Measurements from ENCODE around the gene MAEA.

Gene MAEA

GRCh38 chr4:1300466-1301455 lies 11.1 kb downstream of the MAEA start:
- peak; percentile 37 for DNase-seq (ENCODE audit: low spot score)

- no peak for DNase-seq (ENCODE audit: low spot score)
Measured at GRCh38 chr4:1302159-1302558, 12.5 kb downstream of the MAEA start.

GRCh38 chr4:1305261-1305711 lies 15.6 kb downstream of the MAEA start:
- no peak for DNase-seq (ENCODE audit: low spot score)

DNA sequence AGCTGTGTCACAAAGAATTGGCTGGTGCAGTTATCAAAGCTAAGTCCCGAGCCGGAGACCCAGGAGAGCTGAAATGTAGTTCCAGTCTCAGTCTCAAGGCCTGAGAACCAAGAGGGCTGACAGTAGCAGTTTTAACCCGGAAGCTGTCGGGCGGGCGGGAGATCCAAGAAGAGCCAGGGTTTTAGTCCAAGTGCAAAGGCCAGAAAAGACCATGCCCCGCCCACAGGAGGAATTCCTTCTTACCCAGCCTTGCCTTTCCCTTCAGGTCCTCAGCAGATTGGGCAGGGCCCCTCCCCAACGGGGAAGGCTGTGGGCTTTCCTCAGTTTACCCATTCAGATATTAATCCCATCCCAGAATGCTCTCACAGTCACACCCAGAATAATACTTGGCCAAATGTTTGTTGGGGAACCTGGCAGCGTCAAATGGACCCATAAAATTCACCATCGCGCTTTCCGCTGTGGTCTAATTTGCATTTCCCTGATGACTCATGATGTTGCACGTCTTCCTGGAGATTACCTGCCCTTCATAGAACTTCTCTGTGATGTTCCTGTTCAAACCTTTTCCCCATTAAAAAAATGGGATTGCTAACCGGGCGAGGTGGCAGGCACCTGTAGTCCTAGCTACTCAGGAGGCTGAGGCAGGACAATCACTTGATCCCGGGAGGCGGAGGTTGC lies 16.2 kb downstream of the MAEA start:
- peak; percentile 41 for DNase-seq (ENCODE audit: low spot score)

DNA sequence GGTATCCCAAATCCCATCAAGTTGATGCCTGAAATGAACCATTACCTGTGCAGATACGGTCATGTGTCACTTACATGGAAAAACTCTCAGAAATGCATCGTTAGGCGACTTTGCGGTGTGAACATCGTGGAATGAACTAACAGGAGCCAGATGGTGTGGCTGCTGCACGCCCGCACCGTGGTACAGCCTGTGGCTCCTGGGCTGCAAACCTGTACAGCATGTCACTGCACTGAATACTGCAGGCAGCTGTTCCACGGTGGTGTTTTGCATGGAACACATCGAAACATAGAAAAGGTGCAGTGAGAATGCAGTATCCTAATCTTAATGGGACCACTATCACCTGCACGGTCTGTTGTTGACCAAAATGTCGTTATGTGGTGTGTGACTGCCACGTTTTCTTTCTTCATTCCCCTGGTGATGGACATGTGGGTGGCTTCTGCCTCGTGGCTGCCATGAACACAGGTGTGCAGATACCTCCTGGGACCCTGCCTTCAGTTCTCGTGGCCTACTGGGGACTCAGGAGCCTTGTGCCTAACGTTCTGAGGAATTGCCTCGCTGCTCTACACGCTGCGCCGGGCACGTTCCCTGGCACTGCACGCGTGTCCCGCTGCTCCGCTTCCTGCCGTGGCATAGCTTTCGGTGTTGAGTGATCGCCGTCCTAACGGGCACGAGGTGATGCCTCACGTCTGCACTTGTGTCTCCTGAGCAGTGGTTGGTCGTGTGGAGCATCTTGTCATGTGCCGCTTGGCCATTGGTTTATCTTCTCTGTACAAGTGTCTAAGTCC lies 18.5 kb downstream of the MAEA start:
- DNase-seq (ENCODE audit: low spot score), result no peak

DNA sequence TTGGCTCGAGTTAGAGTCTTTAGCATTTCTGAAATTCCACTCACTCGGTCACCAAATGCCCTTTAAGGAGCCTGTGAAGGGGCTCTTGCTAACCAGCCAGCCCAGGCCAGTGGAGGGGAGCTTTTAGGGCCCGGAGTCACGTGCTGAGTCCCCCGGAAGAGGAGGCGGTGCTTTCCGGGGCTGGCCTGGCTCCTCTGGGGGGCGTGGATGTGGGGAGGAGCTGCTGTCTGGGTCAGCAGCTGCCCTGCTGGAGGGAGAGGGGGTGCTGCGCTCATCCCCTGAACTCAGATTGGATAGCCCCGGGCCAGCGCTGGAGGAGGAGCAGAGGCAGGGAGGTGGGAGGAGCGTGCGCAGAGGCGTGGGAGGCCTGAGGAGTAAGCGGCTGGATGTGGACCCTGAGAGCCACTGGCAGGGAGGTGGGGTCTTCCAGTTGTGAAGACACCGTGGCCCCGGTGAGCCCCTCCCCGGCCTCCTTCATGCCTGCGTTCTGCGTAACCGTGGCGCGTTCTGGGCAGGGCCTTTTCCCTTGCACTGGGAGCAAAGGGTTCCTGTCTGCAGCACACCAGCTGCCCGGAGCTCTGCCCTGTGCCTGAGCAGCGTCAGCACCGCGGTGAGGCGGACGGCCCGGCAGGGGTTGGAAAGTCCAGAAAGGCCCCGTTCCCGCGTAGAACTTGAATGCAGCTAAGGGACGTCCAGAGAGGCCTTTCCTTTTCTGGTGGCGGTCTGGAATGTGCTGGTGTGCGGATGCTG lies 19.7 kb downstream of the MAEA start:
- peak; percentile 62 for DNase-seq (ENCODE audit: low spot score)

DNA sequence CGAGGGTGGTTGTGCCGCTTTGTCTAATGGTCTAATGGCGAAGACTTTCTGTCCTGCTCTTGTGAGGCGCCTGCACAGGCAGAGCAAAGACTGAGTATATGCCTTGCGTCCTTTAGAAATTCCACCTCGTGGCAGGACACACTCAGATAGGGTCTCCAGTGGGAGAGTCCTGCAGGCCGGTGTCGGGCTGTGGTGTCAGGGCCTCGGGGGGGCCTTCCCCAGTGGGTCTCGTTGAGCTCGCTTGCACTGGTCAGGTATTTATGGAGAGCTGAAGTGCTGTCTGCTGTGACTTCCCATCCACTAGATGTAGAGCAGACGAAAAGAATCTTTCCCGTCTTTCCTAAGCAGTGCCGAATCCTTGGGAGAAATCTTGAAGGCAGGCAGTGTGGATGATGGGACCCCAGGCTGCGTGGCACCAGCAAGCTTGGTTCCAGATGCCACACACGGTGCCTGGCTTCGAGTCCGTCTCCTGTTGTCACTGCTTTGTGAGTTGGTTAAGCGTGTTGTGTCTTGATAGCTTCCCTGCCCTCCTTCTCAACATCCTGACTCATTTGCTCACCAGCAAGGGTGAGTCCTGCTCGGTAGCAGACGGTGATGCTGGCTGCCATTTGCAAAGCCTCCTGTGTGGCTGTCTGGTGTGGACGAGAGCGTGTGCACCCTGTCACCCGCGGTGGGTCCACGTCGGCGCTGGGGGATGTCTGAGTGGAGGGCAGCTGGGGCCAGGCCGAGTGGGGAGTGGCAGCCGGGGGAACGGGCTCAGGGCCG lies 20.5 kb downstream of the MAEA start:
- no peak for DNase-seq (ENCODE audit: low spot score)

GRCh38 chr4:1310796-1311631 lies 21.3 kb downstream of the MAEA start:
- DNase-seq (ENCODE audit: low spot score), result no peak

DNA sequence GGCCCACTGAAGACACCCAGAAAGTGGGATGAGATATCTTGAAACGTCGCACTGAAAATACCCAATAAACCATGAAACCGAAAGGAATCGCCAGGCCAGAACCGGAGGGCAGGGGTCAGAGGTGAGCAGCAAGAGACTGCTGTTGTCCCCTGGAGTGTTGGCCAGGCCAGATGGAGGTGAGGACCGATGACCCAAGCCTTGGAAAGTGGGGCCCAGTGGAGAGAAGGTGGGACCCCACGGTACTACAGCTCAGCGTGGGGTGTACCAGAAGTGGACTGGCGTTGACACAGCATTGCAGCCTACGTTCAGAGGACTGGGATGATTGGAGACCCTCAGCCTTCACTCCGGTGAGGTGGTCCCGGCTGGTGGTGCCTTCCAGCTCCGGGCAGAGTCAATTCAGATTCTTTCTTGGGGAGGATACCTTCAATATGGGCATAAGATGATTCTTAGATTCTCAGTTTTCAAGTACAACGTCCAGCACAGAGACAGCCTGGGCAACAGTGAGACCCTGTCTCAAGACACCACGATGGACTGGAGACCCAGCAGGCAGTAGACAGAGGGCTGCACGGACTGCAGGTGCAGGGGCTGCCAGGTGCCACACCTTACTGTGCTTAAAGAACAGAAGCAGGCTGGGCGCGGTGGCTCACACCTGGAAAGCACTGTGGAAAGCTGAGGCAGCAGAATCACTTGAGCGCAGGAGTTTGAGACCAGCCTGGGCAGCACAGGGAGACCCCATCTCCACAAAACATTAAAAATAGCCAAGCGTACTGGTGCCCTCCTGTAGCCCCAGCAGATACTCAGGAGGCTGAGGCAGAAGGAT lies 23.3 kb downstream of the MAEA start:
- no peak for DNase-seq (ENCODE audit: low spot score)

GRCh38 chr4:1315306-1315705 lies 25.6 kb downstream of the MAEA start:
- no peak for DNase-seq (ENCODE audit: low spot score)

- DNase-seq (ENCODE audit: low spot score), result no peak
Measured at GRCh38 chr4:1315836-1316536, 26.3 kb downstream of the MAEA start.

DNA sequence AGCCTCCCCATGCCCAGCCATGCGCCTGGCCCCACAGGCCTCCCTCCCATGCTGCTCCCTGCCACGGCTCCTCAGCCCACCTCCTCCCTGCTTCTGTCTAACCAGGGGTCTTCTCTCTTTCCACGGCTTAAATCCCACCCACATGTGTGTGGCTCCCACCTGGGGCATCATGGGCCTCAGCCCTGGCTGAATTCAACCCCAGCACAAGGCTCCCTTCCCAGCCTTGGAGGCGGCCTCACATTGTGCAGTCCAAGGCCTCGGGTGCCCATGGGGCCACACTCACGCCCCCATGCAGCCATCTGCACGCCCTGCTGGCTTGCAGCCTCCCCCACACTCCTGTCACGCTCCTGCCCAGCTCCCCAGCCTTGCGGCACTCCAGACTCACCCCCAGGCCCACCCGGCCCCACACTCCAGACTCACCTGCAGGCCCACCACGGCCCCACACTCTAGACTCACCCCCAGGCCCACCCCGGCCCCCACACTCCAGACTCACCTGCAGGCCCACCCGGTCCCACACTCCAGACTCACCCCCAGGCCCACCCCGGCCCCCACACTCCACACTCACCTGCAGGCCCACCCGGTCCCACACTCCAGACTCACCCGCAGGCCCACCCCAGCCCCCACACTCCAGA lies 27.0 kb downstream of the MAEA start:
- DNase-seq (ENCODE audit: low spot score), result no peak

GRCh38 chr4:1317177-1318045 lies 27.7 kb downstream of the MAEA start:
- DNase-seq (ENCODE audit: low spot score), result no peak

DNA sequence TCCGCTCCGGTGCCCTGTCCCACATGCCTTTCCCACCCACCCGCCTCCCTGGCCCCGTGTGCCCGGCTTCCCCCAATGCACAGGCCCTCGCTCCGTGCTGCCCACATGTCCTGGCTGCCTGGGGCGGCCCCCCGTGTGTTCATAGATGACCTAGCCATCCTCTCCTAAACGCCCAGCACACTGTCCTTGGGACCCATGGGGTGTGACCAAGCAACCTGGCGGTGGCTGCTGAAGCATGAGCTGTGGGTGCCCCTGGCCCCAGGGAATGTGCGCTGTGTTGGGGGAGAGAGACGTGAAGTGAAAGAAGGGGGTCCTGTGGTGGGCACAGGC lies 28.3 kb downstream of the MAEA start:
- no peak for DNase-seq (ENCODE audit: low spot score)

DNA sequence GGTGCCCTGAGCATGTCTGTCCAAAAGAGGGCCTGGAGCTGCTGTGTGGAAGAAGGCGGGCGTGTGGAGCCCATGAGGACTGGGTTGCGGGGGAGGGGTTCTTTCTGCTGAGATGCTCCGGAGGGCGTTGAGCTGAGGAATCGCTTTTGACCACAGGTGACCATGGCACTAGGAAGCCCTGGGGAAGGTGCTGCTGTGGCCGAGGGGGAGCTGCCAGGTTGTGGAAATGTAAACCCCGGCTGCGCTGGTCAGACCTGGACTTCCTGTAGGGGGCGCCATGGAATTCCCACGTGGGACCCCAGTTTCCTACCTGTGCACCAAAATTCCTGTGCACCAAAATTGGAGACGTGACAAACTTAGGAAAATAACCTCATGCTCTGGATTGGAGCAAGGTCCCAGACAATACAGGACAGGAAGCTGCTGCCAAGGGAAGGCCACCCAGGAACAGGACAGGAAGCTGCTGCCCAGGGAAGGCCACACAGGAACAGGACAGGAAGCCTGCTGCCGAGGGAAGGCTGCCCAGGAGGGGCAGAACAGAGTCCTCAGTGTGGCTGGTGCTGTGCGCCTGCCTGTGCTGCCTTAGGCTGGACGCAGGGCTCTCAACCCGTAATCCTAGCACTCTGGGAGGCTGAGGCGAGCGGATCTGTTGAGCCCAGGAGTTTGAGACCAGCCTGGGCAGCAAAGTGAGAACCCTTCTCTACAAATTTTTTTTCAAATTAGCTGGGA lies 29.0 kb downstream of the MAEA start:
- DNase-seq (ENCODE audit: low spot score), result no peak

- DNase-seq (ENCODE audit: low spot score), result no peak
Measured at GRCh38 chr4:1321486-1321885, 31.8 kb downstream of the MAEA start.
